Astrocyte (in vitro differentiated cells and primary cell): ENCODE data around the gene CHD8.

Source experiments
- EZH2 ChIP-seq: IDR thresholded peaks from 2 replicates; pipeline ENCODE4 v1.6.1; 2012; ENCODE audit warnings: mild to moderate bottlenecking, low read length, inconsistent platforms; ENCODE audit not compliant: insufficient read depth
- TF ChIP-seq, protein P1 (sequence below): IDR thresholded peaks from 2 replicates; pipeline ENCODE4 v1.5.1; 2011; ENCODE audit warnings: low read depth, mild to moderate bottlenecking, inconsistent platforms, low read length, moderate library complexity; ENCODE audit not compliant: insufficient read depth

GRCh38 chr14:21494902-21495762, 39.2 kb upstream of the CHD8 start:
- TF ChIP-seq, protein P1, sequence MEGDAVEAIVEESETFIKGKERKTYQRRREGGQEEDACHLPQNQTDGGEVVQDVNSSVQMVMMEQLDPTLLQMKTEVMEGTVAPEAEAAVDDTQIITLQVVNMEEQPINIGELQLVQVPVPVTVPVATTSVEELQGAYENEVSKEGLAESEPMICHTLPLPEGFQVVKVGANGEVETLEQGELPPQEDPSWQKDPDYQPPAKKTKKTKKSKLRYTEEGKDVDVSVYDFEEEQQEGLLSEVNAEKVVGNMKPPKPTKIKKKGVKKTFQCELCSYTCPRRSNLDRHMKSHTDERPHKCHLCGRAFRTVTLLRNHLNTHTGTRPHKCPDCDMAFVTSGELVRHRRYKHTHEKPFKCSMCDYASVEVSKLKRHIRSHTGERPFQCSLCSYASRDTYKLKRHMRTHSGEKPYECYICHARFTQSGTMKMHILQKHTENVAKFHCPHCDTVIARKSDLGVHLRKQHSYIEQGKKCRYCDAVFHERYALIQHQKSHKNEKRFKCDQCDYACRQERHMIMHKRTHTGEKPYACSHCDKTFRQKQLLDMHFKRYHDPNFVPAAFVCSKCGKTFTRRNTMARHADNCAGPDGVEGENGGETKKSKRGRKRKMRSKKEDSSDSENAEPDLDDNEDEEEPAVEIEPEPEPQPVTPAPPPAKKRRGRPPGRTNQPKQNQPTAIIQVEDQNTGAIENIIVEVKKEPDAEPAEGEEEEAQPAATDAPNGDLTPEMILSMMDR: no peak
- no peak for TF ChIP-seq EZH2
